Measurements from ENCODE around the gene ANKIB1.
"Not testable (repeated sequence)": the region's sequence is repeated elsewhere in the genome, so short reads cannot be mapped to it uniquely, and the experiment has no call there.

Gene ANKIB1

GRCh38 chr7:92402920-92403759 lies 157.4 kb downstream of the ANKIB1 start:
- H3K4me1 Mint-ChIP-seq, result peaks cover 12% of the 10 kb centered on the region
- no peak overlapping the region for H3K4me3 Mint-ChIP-seq

GRCh38 chr7:92403760-92404074 lies 157.9 kb downstream of the ANKIB1 start:
- Mint-ChIP-seq H3K36me3 (ENCODE audit: low read depth) (peaks cover 1% of the 10 kb centered on the region), H3K27ac (peak overlapping the region; percentile 57), H3K4me3 (no peak overlapping the region), H3K27me3 (ENCODE audit: low read depth, poor library complexity) (no peaks in the 10 kb centered on the region), H3K9me3 (no peaks in the 10 kb centered on the region), H3K4me1 (peaks cover 16% of the 10 kb centered on the region)
- DNase-seq, result no peak
- no peak for TF ChIP-seq CTCF (IDR thresholded peaks at IDR 0.05)

More at GRCh38 chr7:92402920-92403759, 157.4 kb downstream of the ANKIB1 start:
- TF ChIP-seq CTCF (IDR thresholded peaks at IDR 0.05), result no peak
- peaks cover 6% of the 10 kb centered on the region for H3K36me3 Mint-ChIP-seq (ENCODE audit: low read depth)
- peak overlapping the region; percentile 57 for H3K27ac Mint-ChIP-seq
- H3K9me3 Mint-ChIP-seq, result no peaks in the 10 kb centered on the region
- no peak for DNase-seq
- H3K27me3 Mint-ChIP-seq (ENCODE audit: low read depth, poor library complexity), result no peaks in the 10 kb centered on the region

GRCh38 chr7:92404170-92404614 lies 158.4 kb downstream of the ANKIB1 start:
- H3K9me3 Mint-ChIP-seq, result no peaks in the 10 kb centered on the region
- peaks cover 16% of the 10 kb centered on the region for H3K4me1 Mint-ChIP-seq
- DNase-seq, result no peak
- no peak overlapping the region for H3K27ac Mint-ChIP-seq
- no peak for TF ChIP-seq CTCF (IDR thresholded peaks at IDR 0.05)
- no peaks in the 10 kb centered on the region for H3K36me3 Mint-ChIP-seq (ENCODE audit: low read depth)
- no peak overlapping the region for H3K4me3 Mint-ChIP-seq
- H3K27me3 Mint-ChIP-seq (ENCODE audit: low read depth, poor library complexity), result no peaks in the 10 kb centered on the region

GRCh38 chr7:92409357-92409756 lies 163.6 kb downstream of the ANKIB1 start:
- Mint-ChIP-seq H3K27me3 (ENCODE audit: low read depth, poor library complexity) (peaks cover 16% of the 10 kb centered on the region), H3K9me3 (no peaks in the 10 kb centered on the region), H3K4me3 (no peak overlapping the region), H3K4me1 (peaks cover 4% of the 10 kb centered on the region), H3K27ac (no peak overlapping the region), H3K36me3 (ENCODE audit: low read depth) (no peaks in the 10 kb centered on the region)
- no peak for TF ChIP-seq CTCF (IDR thresholded peaks at IDR 0.05)
- DNase-seq, result no peak

GRCh38 chr7:92410162-92410561 lies 164.4 kb downstream of the ANKIB1 start:
- H3K4me1 Mint-ChIP-seq; H3K9me3 Mint-ChIP-seq; H3K4me3 Mint-ChIP-seq; H3K36me3 Mint-ChIP-seq (ENCODE audit: low read depth); H3K27ac Mint-ChIP-seq; DNase-seq: not testable (repeated sequence)
- H3K27me3 Mint-ChIP-seq (ENCODE audit: low read depth, poor library complexity), result peaks cover 22% of the 10 kb centered on the region

- H3K36me3 Mint-ChIP-seq (ENCODE audit: low read depth), result no peaks in the 10 kb centered on the region
- H3K4me1 Mint-ChIP-seq, result peaks cover 4% of the 10 kb centered on the region
- no peak for DNase-seq
- TF ChIP-seq CTCF (IDR thresholded peaks at IDR 0.05), result no peak
- no peak overlapping the region for H3K4me3 Mint-ChIP-seq
- H3K9me3 Mint-ChIP-seq, result no peaks in the 10 kb centered on the region
- H3K27ac Mint-ChIP-seq, result no peak overlapping the region
- peaks cover 24% of the 10 kb centered on the region for H3K27me3 Mint-ChIP-seq (ENCODE audit: low read depth, poor library complexity)
Measured at GRCh38 chr7:92412745-92413144, 167.0 kb downstream of the ANKIB1 start.
